Adrenal gland (tissue), 12 donors: Measurements from ENCODE around the gene HOXA3. TPM values are rescaled to one million over a fixed set of nuclear protein-coding genes. Genes with fewer than 3 reads are reported as not detected.

Source experiments
- DNase-seq, 7 donors: peaks; one replicate each; pipeline ENCODE4 v3.0.0-alpha.2; 2019 to 2020
- H3K27ac ChIP-seq, 5 donors: fragments of 200-600 bp; sonication (generic) in 4 of 5; 1 replicate in 3 of 5; 2 replicates in 2 of 5; pipeline versions ENCODE4 v1.5.1 to v1.8.0; 2016 to 2020; ENCODE audit warnings: mild to moderate bottlenecking in 1 of 5
- H3K27me3 ChIP-seq: fragments of 200-600 bp; 2 replicates; pipeline ENCODE4 v1.8.0; 2021
- H3K36me3 ChIP-seq, 2 donors: fragments of 200-600 bp; replicated peaks in 1 of 2; 1 replicate in 1 of 2; 2 replicates in 1 of 2; pipeline versions ENCODE4 v1.5.1 to v1.8.0; 2018 to 2022
- H3K4me1 ChIP-seq, 2 donors: fragments of 200-600 bp; replicated peaks in 1 of 2; 1 replicate in 1 of 2; 2 replicates in 1 of 2; pipeline versions ENCODE4 v1.5.1 to v1.8.0; 2018 to 2021
- H3K4me3 ChIP-seq, 4 donors: fragments of 200-600 bp; sonication (generic) in 3 of 4; one replicate each; pipeline ENCODE4 v1.5.1; 2016 to 2018
- H3K9me3 ChIP-seq, 3 donors: fragments of 200-600 bp; sonication (generic) in 1 of 3; replicated peaks in 1 of 3; 1 replicate in 2 of 3; 2 replicates in 1 of 3; pipeline versions ENCODE4 v1.5.1 to v1.8.0; 2016 to 2021
- CTCF ChIP-seq, 6 experiments: fragments of 450-650 bp in 4 of 6; fragments of 200-600 bp in 2 of 6; sonication (generic) in 1 of 6; IDR thresholded peaks; 1 replicate in 5 of 6; 2 replicates in 1 of 6; pipeline versions ENCODE4 v1.5.1 to v1.8.0; 2016 to 2021; ENCODE audit warnings: antibody characterized with exemption in 6 of 6, mild to moderate bottlenecking in 2 of 6, moderate library complexity in 1 of 6
- POLR2A ChIP-seq, 2 donors: fragments of 450-650 bp; IDR thresholded peaks; one replicate each; pipeline ENCODE4 v1.6.1; 2017; ENCODE audit warnings: antibody characterized with exemption in 2 of 2, mild to moderate bottlenecking in 2 of 2, moderate library complexity in 1 of 2
- WGBS, 4 donors: extraction: QIAGEN DNeasy Blood & Tissue Kit in 2 of 4; methylation state at CpG; one replicate each; pipeline versions ENCODE4 v1.1.5 to v1.1.7; 2013 to 2017; 5-methylcytosine and 5-hydroxymethylcytosine counted together
- intact Hi-C, 2 donors: fragments of 100-400 bp; cut with DNase I; formaldehyde crosslinking; loops; one replicate each; pipeline versions ENCODE4 v1.14.1 to v1.15.0; 2022 to 2023
- polyA plus RNA-seq, 3 donors: library from polyadenylated mRNA; stranded (reverse); fragments of 200-250 nt in 2 of 3; fragments of 350-450 nt in 1 of 3; fragmentation: Illumina TruSeq in 1 of 3; extraction: RNeasy Lipid Tissue Mini Kit (QIAGEN cat#74804) in 1 of 3; gene quantifications; one replicate each; pipeline ENCODE4 v1.2.3, GENCODE V29; 2013 to 2014
- total RNA-seq, 9 donors: library from RNA; depleted of rRNA in 4 of 9; stranded (reverse); fragments of >200 nt in 4 of 9; fragments of 120-200 nt in 1 of 9; fragmentation: NEBNext Ultra II Directional in 1 of 9; extraction: Animal tissue kit (Norgen Biotek cat#: 25700) in 1 of 9; gene quantifications; one replicate each; pipeline versions ENCODE4 v1.1.0 to v1.2.4, GENCODE V29; 2013 to 2023
- donor health status: healthy with polysubstance abuse.
- donor health status: Bipolar disorder and iron deficiency.
- donor health status: DM: yes; HTN: yes; CAD: no.
- donor health status: DM: no; HTN: no; CAD: no.
- donor health status: DM: no; HTN: no; CAD: no.
- donor health status: DM: yes; HTN: yes; CAD: no.

Gene HOXA3
- total and polyA plus RNA-seq, 12 donors, result 1.0 to 32.7 (median 3.8) TPM

DNA sequence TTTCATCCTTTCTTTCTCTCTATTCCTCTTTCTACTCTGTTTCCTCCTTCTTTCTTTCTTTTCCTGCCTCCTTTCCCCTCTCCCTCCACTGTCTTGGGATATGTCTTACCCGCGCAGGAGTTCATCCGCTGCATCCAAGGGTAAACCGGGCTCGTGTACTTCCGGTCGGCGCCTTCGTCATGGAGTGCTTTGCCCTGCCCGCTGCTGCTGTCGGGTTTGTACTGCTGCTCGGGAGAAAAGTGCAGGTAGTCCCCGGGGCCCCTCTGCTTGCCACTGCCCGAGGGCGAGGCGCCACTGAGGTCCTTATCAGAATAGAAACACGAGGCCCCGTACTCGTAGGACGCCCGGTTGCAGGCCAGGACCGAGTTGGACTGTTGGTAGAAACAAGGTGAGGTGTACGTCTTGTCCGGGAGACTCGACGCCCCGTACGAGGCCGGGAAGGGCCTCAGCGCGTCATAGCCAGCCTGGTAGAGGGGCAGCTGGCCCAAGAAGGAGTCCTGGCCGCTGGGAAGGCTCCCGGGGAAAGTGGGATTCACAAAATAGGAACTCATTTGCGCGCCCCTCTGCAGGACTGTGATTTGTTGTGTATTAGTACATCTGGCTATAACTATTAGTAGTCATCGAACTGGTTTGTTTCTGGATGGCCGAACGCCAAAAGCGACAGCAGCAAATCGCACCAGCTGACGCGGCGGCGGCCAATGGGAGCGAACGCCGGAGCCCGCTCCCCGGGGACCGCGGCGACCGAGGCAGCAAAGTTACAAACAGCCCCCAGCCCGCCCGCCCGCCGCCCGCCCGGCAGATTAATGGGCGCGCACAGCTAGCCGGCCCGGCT, 5.0 kb downstream of the HOXA3 start, which contains the start of gene HOXA6:
TSS of gene HOXA6 (minus strand) at position 576 of the 832 bp plus-strand sequence. CDS start at position 551, 25 bp downstream.
- H3K27ac ChIP-seq, result peak within 1 kb of the TSS; percentile 70 to 99 (median 92)
- DNase-seq, result peak; percentile 84 to 95 (median 92)
- intact Hi-C loops, result no loop called here
- H3K4me3 ChIP-seq, result peak within 1 kb of the TSS in 2 of 4 donors; percentile 38 to 63
- 10 to 29% (median 14%) methylated on average over 26 to 63 of the region's 63 CpGs for WGBS, 4 donors
- no peaks in the 10 kb centered on the region for H3K9me3 ChIP-seq
- no peak for TF ChIP-seq CTCF (IDR thresholded peaks at IDR 0.05)
- TF ChIP-seq POLR2A (IDR thresholded peaks at IDR 0.05), result no peak
- H3K4me1 ChIP-seq, result peaks cover 9 to 27% of the 10 kb centered on the region in 2 donors
- H3K36me3 ChIP-seq, result peaks cover 0 to 12% of the 10 kb centered on the region in 2 donors
- no peaks in the 10 kb centered on the region for H3K27me3 ChIP-seq

DNA sequence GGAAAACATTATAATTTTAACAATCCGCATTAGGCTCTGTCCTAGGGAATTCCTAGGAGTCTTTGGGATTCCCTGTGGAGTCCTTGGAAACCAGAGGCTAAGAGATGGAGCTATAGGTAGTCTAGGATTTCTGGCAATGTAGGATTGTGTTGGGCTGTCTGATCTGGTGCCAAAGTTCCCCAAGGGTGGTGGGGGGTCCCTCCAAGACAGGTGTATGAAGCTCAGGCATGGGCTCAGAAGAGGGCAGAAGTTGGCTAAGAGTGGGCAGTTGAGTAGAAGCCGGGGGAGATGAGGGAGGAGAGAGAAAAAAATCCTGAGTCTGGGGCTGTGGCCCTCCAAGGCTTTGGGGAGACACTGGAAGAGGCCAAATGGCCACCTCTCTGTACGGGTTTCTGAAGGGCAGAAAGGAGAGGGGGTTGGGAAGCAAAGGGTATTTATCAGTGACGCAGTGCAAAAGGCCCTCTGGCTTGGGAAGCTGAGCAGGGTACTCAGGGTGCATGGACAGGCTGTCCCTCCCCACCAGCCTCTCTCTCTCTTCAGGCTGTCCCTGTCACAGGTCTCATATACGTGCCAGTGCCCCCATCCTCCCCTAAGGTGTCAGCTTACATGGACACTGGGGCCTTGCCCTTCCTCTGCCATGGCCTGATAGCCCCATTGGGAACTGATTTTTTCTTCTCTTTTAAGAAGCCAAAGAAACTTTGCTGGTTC, 5.7 kb downstream of the HOXA3 start:
- H3K36me3 ChIP-seq, result peaks cover 0 to 12% of the 10 kb centered on the region in 2 donors
- H3K27me3 ChIP-seq, result no peaks in the 10 kb centered on the region
- 61 to 73% (median 71%) methylated on average over 5 of the region's 5 CpGs for WGBS, 4 donors
- no peaks in the 10 kb centered on the region for H3K9me3 ChIP-seq
- peak overlapping the region; percentile 70 to 99 (median 92) for H3K27ac ChIP-seq
- H3K4me1 ChIP-seq, result peaks cover 11 to 29% of the 10 kb centered on the region in 2 donors
- H3K4me3 ChIP-seq, result peak overlapping the region in 1 of 4 donors; percentile 63
- TF ChIP-seq POLR2A (IDR thresholded peaks at IDR 0.05), result no peak
- TF ChIP-seq CTCF (IDR thresholded peaks at IDR 0.05), result no peak
- DNase-seq, result peak in 4 of 7 donors; percentile 19 to 54 (median 24)
- intact Hi-C loops, result no loop called here

GRCh38 chr7:27145914-27146412, 6.4 kb downstream of the HOXA3 start:
- no peaks in the 10 kb centered on the region for H3K9me3 ChIP-seq
- intact Hi-C loops, result no loop called here
- 72 to 78% (median 73%) methylated on average over 9 to 11 of the region's 11 CpGs for WGBS, 4 donors
- DNase-seq, result peak in 2 of 7 donors; percentile 24 to 28
- H3K36me3 ChIP-seq, result peaks cover 0 to 12% of the 10 kb centered on the region in 2 donors
- peaks cover 16 to 28% of the 10 kb centered on the region in 2 donors for H3K4me1 ChIP-seq
- H3K4me3 ChIP-seq, result peak overlapping the region in 1 of 4 donors; percentile 17
- peak overlapping the region in 4 of 5 donors; percentile 42 to 99 (median 96) for H3K27ac ChIP-seq
- no peaks in the 10 kb centered on the region for H3K27me3 ChIP-seq
- no peak for TF ChIP-seq POLR2A (IDR thresholded peaks at IDR 0.05)
- no peak for TF ChIP-seq CTCF (IDR thresholded peaks at IDR 0.05)
